ENCODE results near the gene HNRNPA2B1.
A peak's percentile ranks its signal among the peaks of the same experiment; 100 is the strongest.
"Not testable (repeated sequence)": the region's sequence is repeated elsewhere in the genome, so short reads cannot be mapped to it uniquely, and the experiment has no call there.

HNRNPA2B1 gene

GRCh38 chr7:26166684-26167266 lies 33.8 kb downstream of the HNRNPA2B1 start:
- no peaks in the 10 kb centered on the region for H3K9me3 Mint-ChIP-seq
- no peak overlapping the region for H3K4me3 Mint-ChIP-seq
- TF ChIP-seq CTCF (IDR thresholded peaks at IDR 0.05; ENCODE audit: unreplicated experiment in 3 of 3): no peak
- H3K27ac Mint-ChIP-seq: peak overlapping the region in 1 of 3 experiments; percentile 61
- peaks cover 3% of the 10 kb centered on the region for H3K36me3 Mint-ChIP-seq (ENCODE audit: low read depth)
- H3K4me1 Mint-ChIP-seq: no peaks in the 10 kb centered on the region
- peaks cover 6% of the 10 kb centered on the region for H3K27me3 Mint-ChIP-seq (ENCODE audit: low read depth)

- Mint-ChIP-seq H3K27ac (peak overlapping the region in 1 of 3 experiments; percentile 61), H3K36me3 (ENCODE audit: low read depth) (no peaks in the 10 kb centered on the region), H3K4me1 (no peaks in the 10 kb centered on the region), H3K27me3 (ENCODE audit: low read depth) (peaks cover 6% of the 10 kb centered on the region), H3K4me3 (no peak overlapping the region), H3K9me3 (no peaks in the 10 kb centered on the region)
- TF ChIP-seq CTCF (IDR thresholded peaks at IDR 0.05; ENCODE audit: unreplicated experiment in 3 of 3): no peak
Observed at GRCh38 chr7:26165950-26166683, 34.4 kb downstream of the HNRNPA2B1 start.

- H3K4me1 Mint-ChIP-seq; H3K27me3 Mint-ChIP-seq (ENCODE audit: low read depth); H3K4me3 Mint-ChIP-seq; H3K27ac Mint-ChIP-seq; H3K36me3 Mint-ChIP-seq (ENCODE audit: low read depth); H3K9me3 Mint-ChIP-seq: not testable (repeated sequence)
Observed at GRCh38 chr7:26163804-26164203, 36.7 kb downstream of the HNRNPA2B1 start.

GRCh38 chr7:26162431-26162830 lies 38.1 kb downstream of the HNRNPA2B1 start:
- no peaks in the 10 kb centered on the region for H3K36me3 Mint-ChIP-seq (ENCODE audit: low read depth)
- no peak for TF ChIP-seq CTCF (IDR thresholded peaks at IDR 0.05; ENCODE audit: unreplicated experiment in 3 of 3)
- peaks cover 6% of the 10 kb centered on the region for H3K4me1 Mint-ChIP-seq
- H3K4me3 Mint-ChIP-seq: no peak overlapping the region
- no peaks in the 10 kb centered on the region for H3K9me3 Mint-ChIP-seq
- no peak overlapping the region for H3K27ac Mint-ChIP-seq
- peaks cover 11% of the 10 kb centered on the region for H3K27me3 Mint-ChIP-seq (ENCODE audit: low read depth)

- H3K27me3 Mint-ChIP-seq (ENCODE audit: low read depth): peaks cover 22% of the 10 kb centered on the region
- no peak for TF ChIP-seq CTCF (IDR thresholded peaks at IDR 0.05; ENCODE audit: unreplicated experiment in 3 of 3)
- H3K27ac Mint-ChIP-seq: no peak overlapping the region
- H3K9me3 Mint-ChIP-seq: no peaks in the 10 kb centered on the region
- no peak overlapping the region for H3K4me3 Mint-ChIP-seq
- H3K36me3 Mint-ChIP-seq (ENCODE audit: low read depth): no peaks in the 10 kb centered on the region
- H3K4me1 Mint-ChIP-seq: peaks cover 13% of the 10 kb centered on the region
Observed at GRCh38 chr7:26160896-26161295, 39.6 kb downstream of the HNRNPA2B1 start.

- no peaks in the 10 kb centered on the region for H3K9me3 Mint-ChIP-seq
- peaks cover 17% of the 10 kb centered on the region for H3K4me1 Mint-ChIP-seq
- H3K4me3 Mint-ChIP-seq: no peak overlapping the region
- H3K27ac Mint-ChIP-seq: peak overlapping the region in 2 of 3 experiments; percentile 21 to 67
- H3K36me3 Mint-ChIP-seq (ENCODE audit: low read depth): no peaks in the 10 kb centered on the region
- H3K27me3 Mint-ChIP-seq (ENCODE audit: low read depth): peaks cover 39% of the 10 kb centered on the region
- no peak for TF ChIP-seq CTCF (IDR thresholded peaks at IDR 0.05; ENCODE audit: unreplicated experiment in 3 of 3)
Observed at GRCh38 chr7:26159243-26159642, 41.3 kb downstream of the HNRNPA2B1 start.

All from nephron (organoid).